ENCODE data around the gene SKAP1.
"Not testable (repeated sequence)": the region's sequence is repeated elsewhere in the genome, so short reads cannot be mapped to it uniquely, and the experiment has no call there.

Gene SKAP1

DNA sequence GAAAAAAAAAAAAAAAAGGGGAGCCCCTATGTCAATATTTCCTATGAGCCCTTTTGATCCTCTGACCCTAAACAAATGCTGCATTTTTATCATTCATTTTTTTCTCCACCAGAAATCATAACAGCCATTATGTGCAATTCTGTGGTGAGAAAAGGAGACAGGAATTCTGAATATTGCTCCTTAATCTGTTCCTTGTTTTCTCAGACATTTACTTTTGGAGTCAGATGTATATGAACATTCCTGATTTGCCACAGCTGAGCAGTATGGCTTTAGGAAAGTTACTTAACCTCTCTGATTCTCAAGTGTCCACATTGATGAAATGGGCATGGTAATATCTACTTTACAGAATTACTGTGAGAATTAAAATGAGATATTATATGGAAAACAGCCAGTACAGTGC is 144.4 kb downstream of the SKAP1 start:
- no peak for DNase-seq (ENCODE audit: low read depth in 2 of 2)

GRCh38 chr17:48283907-48284306 is 146.1 kb downstream of the SKAP1 start:
- DNase-seq (ENCODE audit: low read depth in 2 of 2): no peak

DNA sequence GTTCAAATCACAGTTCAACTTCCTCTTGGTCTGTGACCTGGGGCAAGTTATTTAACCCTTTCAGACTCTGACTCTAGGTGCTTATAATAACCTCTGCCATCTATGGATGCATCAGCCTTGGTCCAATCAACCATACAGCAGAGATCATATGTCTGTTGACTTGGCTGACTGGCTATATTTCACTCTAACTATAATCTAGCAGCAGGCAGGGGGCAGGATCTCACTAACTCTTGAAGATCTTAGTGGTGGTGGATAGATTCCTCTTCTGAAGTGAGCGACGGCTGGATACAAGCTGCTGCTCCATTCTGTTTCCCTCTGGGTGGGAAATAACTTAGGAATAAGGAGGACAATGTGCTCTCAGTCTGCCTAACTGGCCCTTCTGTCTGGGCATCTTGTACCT is 146.6 kb downstream of the SKAP1 start:
- DNase-seq (ENCODE audit: low read depth in 2 of 2): no peak

GRCh38 chr17:48282303-48282702 is 147.7 kb downstream of the SKAP1 start:
- no peak for DNase-seq (ENCODE audit: low read depth in 2 of 2)

DNA sequence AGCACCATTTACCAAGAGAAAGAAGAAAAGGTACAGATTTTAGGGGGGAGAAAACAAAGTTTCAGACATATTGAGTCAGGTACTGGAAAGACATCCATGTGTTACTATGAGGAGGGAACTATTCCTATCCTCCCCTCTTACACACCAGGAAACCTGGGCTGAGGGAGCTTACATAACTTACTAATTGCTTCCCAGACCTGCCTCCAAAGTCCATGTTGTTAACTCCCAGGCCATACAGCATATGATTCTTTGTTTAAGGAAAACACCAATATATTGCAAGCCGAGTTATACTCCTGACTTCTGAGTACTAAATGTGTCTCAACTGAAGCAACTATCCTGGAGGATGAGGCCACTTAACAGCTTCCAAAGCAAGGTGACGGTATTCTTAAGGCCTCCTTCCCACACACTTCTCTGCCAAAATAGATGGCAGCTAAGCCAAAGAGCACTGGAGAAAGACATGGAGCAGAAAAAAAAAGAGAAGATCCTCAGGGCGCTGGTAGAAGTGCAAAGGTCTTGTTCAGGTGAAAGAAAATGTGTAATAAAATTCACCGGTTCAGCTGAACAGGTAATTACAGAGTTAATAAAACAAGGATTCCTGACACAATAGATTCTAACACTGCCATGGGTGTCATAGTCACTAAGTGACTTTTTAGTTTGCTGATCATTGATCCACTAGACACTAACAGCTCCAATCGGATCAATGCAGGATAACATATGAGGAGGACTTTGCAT is 151.1 kb downstream of the SKAP1 start:
- no peak for DNase-seq (ENCODE audit: low read depth in 2 of 2)

DNA sequence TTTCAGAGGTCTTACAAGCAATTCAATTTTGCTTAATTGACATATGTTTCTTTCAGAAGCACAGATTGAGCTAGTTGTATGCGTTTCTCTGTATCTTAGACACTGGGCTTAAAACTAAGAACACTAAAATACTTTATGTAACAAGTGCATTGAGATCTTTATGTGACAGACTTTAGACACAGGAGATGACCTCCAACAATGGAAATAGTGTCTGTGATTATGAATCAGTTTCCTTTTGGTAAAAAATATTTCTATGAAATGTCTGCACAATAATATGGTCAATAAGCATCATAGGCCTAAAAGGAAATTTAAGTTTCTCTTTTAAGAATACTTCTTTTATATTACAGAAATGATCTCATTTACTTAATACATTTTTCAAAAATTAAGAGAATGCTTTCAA is 153.2 kb downstream of the SKAP1 start:
- no peak for DNase-seq (ENCODE audit: low read depth in 2 of 2)

- no peak for DNase-seq (ENCODE audit: low read depth in 2 of 2)
These were observed 159.1 kb downstream of the SKAP1 start for GRCh38 chr17:48270899-48271298.

GRCh38 chr17:48269209-48269608 is 160.8 kb downstream of the SKAP1 start:
- no peak for DNase-seq (ENCODE audit: low read depth in 2 of 2)

- no peak for DNase-seq (ENCODE audit: low read depth in 2 of 2)
These were observed 166.3 kb downstream of the SKAP1 start for GRCh38 chr17:48263731-48264035.

DNA sequence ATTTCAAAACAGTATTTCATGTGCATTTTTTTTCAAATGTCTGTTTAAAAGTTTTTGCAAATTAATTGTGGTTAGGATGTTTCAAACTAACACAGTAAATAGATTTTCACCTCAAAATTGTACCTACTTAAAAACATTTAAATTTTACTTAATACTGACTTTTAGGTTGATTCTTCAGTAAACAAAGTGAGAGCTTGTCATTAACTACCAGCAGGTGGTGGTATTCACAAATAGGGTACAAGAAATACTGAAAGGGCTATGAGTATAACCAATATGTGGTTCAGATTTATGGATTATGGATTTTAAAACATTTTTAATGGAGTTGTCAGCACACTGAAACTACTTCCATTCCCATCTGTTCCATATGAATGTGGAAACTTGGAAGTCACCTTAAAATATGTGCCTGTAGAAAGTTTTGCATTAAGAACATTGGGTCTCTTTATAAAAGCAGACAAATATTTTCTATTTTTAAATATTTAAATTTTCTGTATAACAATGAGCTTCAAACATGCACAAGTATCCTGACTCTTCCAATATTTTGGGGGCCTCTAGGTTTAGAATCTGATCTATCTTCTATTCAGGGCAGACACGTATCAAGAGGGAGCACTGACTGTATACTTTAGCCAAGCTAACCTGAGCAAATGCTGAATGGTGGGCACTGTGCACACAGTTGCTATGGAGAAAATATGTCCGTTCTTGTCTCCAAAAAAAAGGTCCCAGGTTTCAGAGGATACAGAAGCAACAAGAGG is 166.9 kb downstream of the SKAP1 start:
- DNase-seq (ENCODE audit: low read depth in 2 of 2): no peak

- no peak for DNase-seq (ENCODE audit: low read depth in 2 of 2)
These were observed 168.6 kb downstream of the SKAP1 start for GRCh38 chr17:48261297-48261880.

DNA sequence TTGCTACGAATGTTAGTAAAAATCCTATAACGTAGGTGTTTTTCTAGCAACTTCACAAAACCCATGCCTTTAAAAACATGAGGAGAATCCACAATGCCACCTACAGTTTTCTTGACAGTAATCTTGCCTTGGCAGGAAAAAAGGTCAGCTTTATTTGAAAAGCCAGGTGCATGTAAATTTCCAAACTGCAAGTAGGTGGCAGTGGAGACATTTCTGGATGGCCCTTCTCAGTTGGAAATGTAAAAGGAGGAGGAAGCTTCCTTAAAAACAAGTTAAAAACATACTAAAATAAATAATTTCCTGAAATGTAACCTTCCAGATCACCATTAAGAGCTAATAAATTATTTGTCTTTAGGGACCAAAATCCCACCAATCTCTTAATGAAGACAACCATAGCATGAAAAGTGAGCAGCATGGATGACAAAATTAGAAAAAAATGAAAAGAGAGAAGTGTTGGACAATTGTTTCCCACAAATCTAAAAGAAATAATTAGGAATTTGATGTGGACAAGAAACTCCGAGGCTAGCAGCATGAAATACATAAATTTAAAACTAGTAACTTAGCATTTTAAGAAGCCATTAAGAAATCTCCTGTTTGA is 170.2 kb downstream of the SKAP1 start:
- no peak for DNase-seq (ENCODE audit: low read depth in 2 of 2)

DNA sequence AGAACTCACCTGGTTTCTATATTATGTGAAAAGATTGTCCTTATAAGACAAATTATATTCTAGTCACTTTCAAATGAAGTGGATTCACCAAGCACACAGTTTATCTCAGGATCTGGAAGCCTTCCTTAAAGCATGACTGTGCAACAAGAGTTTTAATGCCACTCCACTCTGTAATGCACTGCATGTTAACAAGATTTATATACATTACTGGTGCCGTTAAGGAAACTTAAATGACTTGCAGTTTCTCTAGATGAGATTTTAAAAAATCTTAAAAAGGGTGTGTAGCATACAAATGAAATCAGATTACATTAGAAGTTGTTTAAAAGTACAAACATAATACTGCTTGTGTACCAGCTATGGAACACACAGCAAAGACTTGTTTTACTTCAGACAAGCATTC is 171.7 kb downstream of the SKAP1 start:
- DNase-seq (ENCODE audit: low read depth in 2 of 2): no peak

- DNase-seq (ENCODE audit: low read depth in 2 of 2): no peak
These were observed 174.3 kb downstream of the SKAP1 start for GRCh38 chr17:48255759-48256158.

GRCh38 chr17:48254896-48255295 is 175.1 kb downstream of the SKAP1 start:
- no peak for DNase-seq (ENCODE audit: low read depth in 2 of 2)

DNA sequence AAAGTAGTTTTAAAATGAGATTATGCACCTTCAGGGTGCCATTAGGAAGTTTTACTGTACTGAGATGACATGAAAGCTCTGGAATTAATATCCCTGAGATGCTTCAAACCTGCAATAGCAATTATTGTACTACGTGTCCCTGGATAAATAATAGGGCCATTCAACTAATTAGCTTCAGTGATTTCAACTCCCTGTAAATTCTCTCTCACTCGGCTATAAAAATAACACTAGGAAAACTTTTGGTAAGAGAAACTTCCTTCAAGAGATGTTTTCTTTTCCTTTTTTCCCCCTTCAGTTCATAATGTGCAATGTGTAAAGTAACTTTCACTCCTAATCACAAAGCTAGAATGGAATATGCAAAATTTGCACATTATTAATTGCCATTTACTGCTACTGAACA is 176.0 kb downstream of the SKAP1 start:
- DNase-seq (ENCODE audit: low read depth in 2 of 2): no peak

GRCh38 chr17:48251950-48252349 is 178.1 kb downstream of the SKAP1 start:
- no peak for DNase-seq (ENCODE audit: low read depth in 2 of 2)

- DNase-seq (ENCODE audit: low read depth in 2 of 2): no peak
These were observed 179.1 kb downstream of the SKAP1 start for GRCh38 chr17:48250949-48251348.

GRCh38 chr17:48250059-48250458 is 180.0 kb downstream of the SKAP1 start:
- not testable (repeated sequence) for DNase-seq (ENCODE audit: low read depth in 2 of 2)

GRCh38 chr17:48247603-48248002 is 182.4 kb downstream of the SKAP1 start:
- DNase-seq (ENCODE audit: low read depth in 2 of 2): no peak

GRCh38 chr17:48247038-48247437 is 183.0 kb downstream of the SKAP1 start:
- no peak for DNase-seq (ENCODE audit: low read depth in 2 of 2)

- DNase-seq (ENCODE audit: low read depth in 2 of 2): no peak
These were observed 183.4 kb downstream of the SKAP1 start for GRCh38 chr17:48246612-48247011.

Data from stimulated activated CD4-positive, alpha-beta T cell treated with anti-CD3 and anti-CD28 coated beads, Interleukin-4, amount 100 ng/mL, for 48 hours (primary cell).